ENCODE measurements around the gene NFAT5. TPM values are rescaled to one million over a fixed set of nuclear protein-coding genes. Genes with fewer than 3 reads are reported as not detected.

Gene NFAT5
- total and polyA plus RNA-seq, 2 donors (not counting 3 experiments of a cell fraction or from before 2014, with no cell fraction given): 17.2 to 49.5 TPM

- H3K4me3 ChIP-seq (replicated peaks in 1 of 3; ENCODE audit: insufficient read depth in 1 of 3, low read depth in 1 of 3, low read length in 3 of 3): no peak overlapping the region
- DNase-seq (ENCODE audit: low read depth, low spot score) (no peak), FAIRE-seq (no peak)
- H3K9ac ChIP-seq (replicated peaks; ENCODE audit: extremely low read depth, insufficient read depth, low read length): no peak overlapping the region
- no peaks in the 10 kb centered on the region for H3K79me2 ChIP-seq (ENCODE audit: control insufficient read depth, insufficient read depth, low read length)
- H3K36me3 ChIP-seq (ENCODE audit: control insufficient read depth in 2 of 2, extremely low read depth in 1 of 2, insufficient read depth in 2 of 2, low read length in 2 of 2): peaks cover 25 to 26% of the 10 kb centered on the region in 2 experiments
- H2AFZ ChIP-seq (ENCODE audit: low read depth, low read length): no peak overlapping the region
- intact Hi-C loops (cut with micrococcal nuclease): loop anchor here (2.0 kb wide), 1 partner anchor 223 kb away; no protein-coding TSS in a partner anchor
- no peaks in the 10 kb centered on the region for H3K9me1 ChIP-seq (replicated peaks; ENCODE audit: control insufficient read depth, extremely low read depth, insufficient read depth, low read length)
- no peaks in the 10 kb centered on the region for H4K20me1 ChIP-seq (replicated peaks; ENCODE audit: control insufficient read depth, extremely low read depth, insufficient read depth, low read length)
- TF ChIP-seq CTCF (IDR thresholded peaks at IDR 0.05; ENCODE audit: extremely low read depth in 1 of 2, insufficient read depth in 1 of 2, low read depth in 1 of 2, low read length in 2 of 2) (no peak), JUN (IDR thresholded peaks at IDR 0.05; ENCODE audit: borderline replicate concordance, insufficient read depth, insufficient read length, low read depth) (no peak), FOS (IDR thresholded peaks at IDR 0.05; ENCODE audit: borderline replicate concordance, insufficient read depth, low read length) (no peak), GATA2 (IDR thresholded peaks at IDR 0.05; ENCODE audit: insufficient read depth, insufficient read length, low read depth, low read length) (no peak), EZH2 (IDR thresholded peaks at IDR 0.05; ENCODE audit: borderline replicate concordance, low read depth, low read length, severe bottlenecking) (no peak), POLR2A (IDR thresholded peaks at IDR 0.05; ENCODE audit: low read depth, low read length) (no peak), MAX (IDR thresholded peaks at IDR 0.05; ENCODE audit: insufficient read depth, insufficient read length) (no peak)
- POLR2A ChIA-PET: no interaction called here
- H3K27me3 ChIP-seq (ENCODE audit: control insufficient read depth in 2 of 2, insufficient read depth in 2 of 2, low read length in 2 of 2): no peaks in the 10 kb centered on the region
- CTCF ChIA-PET: interaction anchor here (1.7 to 7.9 kb wide), 2 partner anchors 17 to 46 kb away, joined by 11 to 67 read pairs; partner anchors contain the start of gene NOB1
- H3K27ac ChIP-seq (ENCODE audit: insufficient read depth, low read depth, low read length): no peak overlapping the region
- BruUV-seq (replicated peaks): no TSS peak
- no peaks in the 10 kb centered on the region for H3K9me3 ChIP-seq (replicated peaks; ENCODE audit: control insufficient read depth, insufficient read depth, low read length)
- H3K4me1 ChIP-seq (ENCODE audit: control insufficient read depth, extremely low read depth, insufficient read depth, low read length): no peaks in the 10 kb centered on the region
- no peak overlapping the region for H3K4me2 ChIP-seq (ENCODE audit: insufficient read depth, low read length)
- dilution Hi-C loops (cut with MboI; ENCODE audit: extremely low pct_ligation_motif_present, low sequenced_read_pairs): no loop called here
Observed at GRCh38 chr16:69707920-69708683, 142.3 kb downstream of the NFAT5 start.

Measured in endothelial cell of umbilical vein (primary cell).